ENCODE measurements around the gene FBXO24.
A peak's percentile ranks its signal among the peaks of the same experiment; 100 is the strongest.

The FBXO24 gene

GRCh38 chr7:100574362-100575205 is 11.5 kb upstream of the FBXO24 start:
- DNase-seq, result no peak

- no peak for DNase-seq
Observed at GRCh38 chr7:100575206-100575631, 10.9 kb upstream of the FBXO24 start.

GRCh38 chr7:100575746-100576383 is 10.3 kb upstream of the FBXO24 start:
- DNase-seq, result no peak

DNA sequence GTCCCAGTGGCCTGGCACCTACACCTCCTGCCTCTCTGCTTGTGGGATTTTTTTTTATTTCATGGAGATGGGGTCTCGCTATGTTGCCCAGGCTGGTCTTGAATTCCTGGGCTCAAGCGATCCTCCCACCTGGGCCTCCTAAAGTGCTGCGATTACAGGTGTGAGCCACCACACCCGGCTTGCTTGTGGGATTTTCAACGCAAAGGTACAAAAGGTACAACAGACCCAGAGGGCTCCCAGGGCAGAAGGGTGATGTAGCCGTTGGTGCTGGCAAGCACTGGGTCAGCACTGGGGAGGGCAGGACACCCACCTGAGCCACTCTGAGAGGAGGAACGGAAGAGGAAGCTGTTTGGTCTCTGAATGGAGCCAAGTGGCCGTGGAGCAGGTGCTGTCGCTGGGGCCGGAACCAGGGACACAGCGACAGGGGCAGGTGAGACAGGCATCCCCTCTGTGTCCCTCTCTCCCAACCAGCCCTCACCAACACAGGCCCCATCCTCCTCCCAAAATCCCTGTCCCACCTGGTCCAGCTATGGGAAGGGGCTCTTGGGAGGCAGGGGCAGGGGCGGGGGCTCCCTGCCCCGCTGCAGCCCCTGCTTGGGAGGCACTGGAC is 9.6 kb upstream of the FBXO24 start:
- DNase-seq, result no peak

GRCh38 chr7:100577103-100577502 is 9.0 kb upstream of the FBXO24 start:
- DNase-seq, result no peak

GRCh38 chr7:100577507-100577906 is 8.6 kb upstream of the FBXO24 start:
- DNase-seq, result no peak

DNA sequence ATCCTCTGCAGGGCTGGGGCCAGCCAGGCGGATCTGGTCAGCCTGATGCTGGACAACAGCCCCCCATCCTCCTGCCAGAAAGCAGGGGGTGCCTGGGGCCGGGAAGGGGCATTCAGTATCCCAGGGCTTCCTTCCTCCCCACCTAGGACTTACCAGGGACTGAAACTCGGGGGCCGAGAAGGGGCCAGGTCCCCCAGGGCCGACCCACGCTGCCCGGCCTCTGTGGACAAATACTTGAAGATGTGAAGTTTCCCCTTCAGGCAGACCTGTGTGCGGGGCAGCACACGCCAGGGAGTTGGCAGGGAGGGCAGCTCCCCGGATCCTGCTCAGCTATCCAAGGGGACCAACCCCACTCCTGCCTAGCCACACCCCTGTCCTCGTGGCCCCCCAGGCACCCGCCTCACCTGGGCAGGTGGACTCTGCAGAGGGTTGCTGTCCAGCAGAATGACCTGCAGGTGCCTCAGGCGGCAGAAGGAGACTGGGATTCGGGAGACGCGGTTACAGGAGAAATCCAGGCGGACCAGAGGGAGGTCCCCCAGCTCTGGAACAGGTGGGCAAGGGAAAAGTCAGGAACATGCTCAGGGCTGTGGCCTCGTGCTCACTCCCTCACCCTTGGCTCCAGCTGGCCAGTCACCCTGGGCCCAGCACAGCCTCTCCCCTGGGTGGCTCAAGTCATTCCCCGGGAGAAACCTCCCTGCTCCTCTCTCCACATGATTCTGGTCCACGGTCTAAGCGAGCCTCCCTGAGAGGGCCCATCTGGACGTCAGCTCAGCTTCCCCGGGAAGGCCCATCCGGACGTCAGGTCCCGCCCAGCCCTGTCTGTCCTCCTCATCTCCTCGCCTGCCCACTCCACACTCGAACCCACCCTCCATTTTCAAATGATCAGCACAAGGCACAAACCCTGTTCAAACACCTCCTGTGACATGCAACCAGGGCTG is 7.6 kb upstream of the FBXO24 start:
- no peak for DNase-seq

DNA sequence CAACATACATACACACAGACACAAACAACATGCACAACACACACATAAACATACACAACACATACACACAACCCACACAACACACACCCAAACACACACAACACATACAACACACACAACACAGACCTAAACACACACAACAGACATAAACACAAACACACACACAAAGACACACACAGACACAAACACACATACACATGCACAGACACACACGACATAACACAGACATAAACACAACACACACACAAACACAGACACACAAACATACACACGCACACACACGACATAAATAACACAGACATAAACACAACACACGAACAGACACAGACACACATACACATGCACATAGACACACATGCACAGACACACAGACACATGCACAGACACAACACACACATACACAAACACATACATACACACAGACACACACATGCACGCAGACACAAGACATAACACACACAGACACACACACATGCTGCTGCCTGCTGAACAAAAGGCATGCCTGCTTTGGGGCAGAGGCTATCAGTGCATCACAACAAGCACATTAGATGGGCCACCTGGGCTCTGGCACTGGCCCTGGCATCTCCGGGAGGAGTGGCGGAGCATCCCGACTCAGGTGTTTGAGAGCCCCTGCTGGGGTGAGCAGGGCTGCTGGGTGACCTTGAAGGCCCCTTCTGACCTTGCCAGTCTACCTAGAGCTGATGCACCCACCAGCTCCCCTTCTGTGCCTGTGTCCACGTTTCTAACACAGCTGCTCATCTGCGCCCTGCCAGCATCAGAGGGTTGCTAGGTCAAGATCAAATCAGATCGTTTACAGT is 5.5 kb upstream of the FBXO24 start:
- no peak for DNase-seq

- DNase-seq, result no peak
Observed at GRCh38 chr7:100582041-100582579, 4.0 kb upstream of the FBXO24 start.

GRCh38 chr7:100582650-100583049 is 3.5 kb upstream of the FBXO24 start:
- no peak for DNase-seq

- DNase-seq, result peak in 4 of 5 experiments; percentile 40 to 90 (median 57)
Observed at GRCh38 chr7:100583132-100584053, 2.7 kb upstream of the FBXO24 start.

DNA sequence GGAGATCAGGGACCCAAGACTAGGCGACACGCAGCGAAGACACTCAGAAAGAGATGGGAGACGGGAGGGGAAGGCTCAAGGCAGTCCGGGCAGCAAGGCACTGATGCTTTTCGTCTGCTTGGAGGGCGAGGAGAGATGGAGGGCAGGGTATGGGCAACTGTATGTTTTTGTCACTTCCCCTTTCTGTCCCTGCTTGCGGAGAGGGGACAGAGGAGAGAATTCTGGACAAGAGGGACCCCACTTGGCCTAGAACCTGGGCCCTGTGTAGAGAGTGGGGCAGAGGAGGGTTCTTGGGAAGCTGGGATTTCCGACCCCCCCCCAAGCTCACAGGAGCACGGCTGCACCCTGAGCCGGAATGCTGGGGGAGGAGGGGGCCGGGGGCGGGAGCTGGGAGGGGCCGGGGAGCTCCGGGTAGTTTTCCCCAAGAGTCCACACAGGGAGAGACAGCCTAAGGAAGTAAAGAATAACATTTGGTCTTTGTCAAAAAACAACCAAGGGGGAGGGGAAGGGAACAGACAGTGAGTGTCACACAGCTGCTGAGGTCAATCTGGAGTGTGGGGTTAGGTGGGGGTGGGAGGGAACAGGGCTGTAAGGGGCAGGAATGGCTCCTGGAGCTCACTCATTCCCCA is 2.0 kb upstream of the FBXO24 start:
- DNase-seq, result no peak

GRCh38 chr7:100584683-100585510 is 1.2 kb upstream of the FBXO24 start:
- DNase-seq, result no peak

DNA sequence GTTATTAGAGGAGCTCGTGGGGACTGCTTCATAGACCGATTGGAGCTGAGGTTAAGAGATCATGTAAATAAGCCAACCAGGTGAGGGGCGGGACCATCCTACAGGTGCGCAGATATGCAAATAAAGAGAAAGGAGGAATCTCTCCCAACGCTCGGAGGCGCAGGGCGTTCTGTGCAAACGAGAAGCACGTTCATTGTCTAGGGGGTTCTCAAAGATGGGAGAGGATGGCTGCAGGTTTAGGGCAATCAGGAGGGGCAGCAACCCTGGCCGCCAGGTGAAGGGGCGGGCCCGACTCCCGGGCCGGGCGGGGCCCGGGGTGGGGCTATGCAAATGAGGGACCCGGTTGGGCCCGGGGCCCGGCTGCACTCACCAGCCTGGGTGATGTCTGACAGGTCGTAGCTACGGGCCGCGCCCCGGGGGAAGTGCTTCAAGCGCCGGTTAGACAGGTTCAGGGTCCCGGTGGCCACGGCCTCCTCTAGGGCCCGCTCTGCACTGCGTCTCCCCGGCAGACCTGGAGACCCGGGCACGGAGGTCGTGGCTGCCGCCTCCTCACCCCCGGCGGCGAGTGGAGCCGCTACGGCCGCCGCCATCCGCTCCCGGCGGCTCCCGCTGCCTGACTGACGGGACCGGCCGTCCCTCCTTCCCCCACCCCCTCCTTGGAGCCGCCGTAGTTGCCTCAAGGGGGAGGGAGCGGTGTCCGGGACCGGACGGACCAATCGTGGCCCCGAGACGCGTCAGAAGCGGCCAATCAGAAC is 440 bp upstream of the FBXO24 start, which contains the start of gene LRCH4:
Gene LRCH4 (minus strand): TSS at position 619 of the 755 bp plus-strand sequence. CDS start 29 bp downstream, at position 590.
- DNase-seq, result peak in 3 of 5 experiments; percentile 39 to 66 (median 58)

- DNase-seq, result no peak
Observed at GRCh38 chr7:100588438-100588837, 2.3 kb downstream of the FBXO24 start.

DNA sequence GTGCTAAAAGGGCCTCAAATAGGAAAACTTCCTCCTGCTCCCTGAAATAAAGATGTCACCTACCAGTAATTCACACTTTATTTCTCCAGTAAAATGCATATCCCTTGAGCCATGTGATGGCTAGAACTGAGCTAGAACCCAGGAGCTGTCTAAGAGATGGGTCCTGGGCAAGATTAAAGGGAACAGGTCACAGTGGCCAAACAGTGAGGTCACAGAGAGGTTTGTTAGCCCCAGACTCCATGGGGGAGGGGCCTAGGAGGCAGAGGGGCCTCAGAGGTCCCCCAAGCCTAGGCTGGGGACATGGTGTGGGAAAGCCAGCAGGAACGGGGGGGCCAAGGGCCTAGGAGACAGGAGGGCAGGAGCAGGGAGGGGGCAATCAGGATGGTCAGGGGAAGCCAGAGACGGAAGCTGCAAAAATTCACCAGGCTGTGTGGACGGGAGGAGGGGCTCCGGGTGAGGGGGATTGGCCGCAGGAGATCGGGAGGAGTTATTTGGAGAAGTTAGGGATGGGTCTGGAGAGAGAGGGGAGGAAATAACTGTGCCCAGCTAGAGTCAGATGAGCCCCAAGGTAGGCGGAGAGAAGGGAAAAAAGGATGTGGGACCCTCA is 3.3 kb downstream of the FBXO24 start:
- DNase-seq, result no peak

GRCh38 chr7:100590077-100590737 is 4.1 kb downstream of the FBXO24 start:
- DNase-seq, result no peak

All from T-helper 2 cell (primary cell).